K562 (cell line): Measurements from ENCODE around the gene YBX1. TPM values are rescaled to one million over a fixed set of nuclear protein-coding genes. Genes with fewer than 3 reads are reported as not detected.

Experiments used
- ATF7 ChIP-seq: fragments of 450-650 bp; IDR thresholded peaks from 2 replicates; pipeline ENCODE4 v1.7.1; 2014; ENCODE audit warnings: mild to moderate bottlenecking, moderate library complexity
- BRD9 ChIP-seq: fragments of 450-650 bp; IDR thresholded peaks from 2 replicates; pipeline ENCODE4 v1.6.1; 2018; ENCODE audit warnings: low read depth; ENCODE audit not compliant: partially characterized antibody
- CHD1 ChIP-seq: fragments of 200-600 bp; sonication (generic); IDR thresholded peaks from one replicate; pipeline ENCODE4 v1.6.1; 2012; ENCODE audit warnings: mild to moderate bottlenecking, moderate library complexity, low read length, inconsistent platforms
- CREM ChIP-seq: IDR thresholded peaks from 2 replicates; pipeline ENCODE4 v1.6.1; 2014; ENCODE audit warnings: antibody characterized with exemption, low read depth
- E4F1 ChIP-seq: fragments of 250-450 bp; sonication (Bioruptor Pico); IDR thresholded peaks from 2 replicates; pipeline ENCODE4 v1.5.0; 2021; ENCODE audit warnings: mild to moderate bottlenecking, borderline replicate concordance
- EP400 ChIP-seq: fragments of 450-650 bp; IDR thresholded peaks from 2 replicates; pipeline ENCODE4 v1.6.1; 2017; ENCODE audit warnings: antibody characterized with exemption, mild to moderate bottlenecking, moderate library complexity
- GABPB2 ChIP-seq: fragments of 250-450 bp; sonication (Bioruptor Pico); conservative IDR thresholded peaks from 2 replicates; pipeline ENCODE4 v1.5.1; 2021; ENCODE audit warnings: mild to moderate bottlenecking
- HDAC3 ChIP-seq: fragments of 450-650 bp; IDR thresholded peaks from 2 replicates; pipeline ENCODE4 v1.6.1; 2018; ENCODE audit warnings: borderline replicate concordance, mild to moderate bottlenecking, moderate library complexity; ENCODE audit not compliant: partially characterized antibody
- HDAC8 ChIP-seq: fragments of 450-650 bp; IDR thresholded peaks from 2 replicates; pipeline ENCODE4 v1.6.1; 2016; ENCODE audit warnings: mild to moderate bottlenecking, missing genetic modification characterization, moderate library complexity, missing compliant biosample characterization
- HMGXB4 ChIP-seq: sonication (generic); formaldehyde crosslinking; IDR thresholded peaks from 2 replicates; pipeline ENCODE4 v1.8.1; 2023; ENCODE audit warnings: mild to moderate bottlenecking, missing genetic modification reagents
- KHSRP ChIP-seq: fragments of 450-650 bp; IDR thresholded peaks from 2 replicates; pipeline ENCODE4 v1.6.1; 2017
- NFE2L1 ChIP-seq: fragments of 450-650 bp; IDR thresholded peaks from 2 replicates; pipeline ENCODE4 v1.6.1; 2016; ENCODE audit warnings: missing genetic modification characterization, low read depth, mild to moderate bottlenecking, missing compliant biosample characterization, moderate library complexity, borderline replicate concordance
- TAF9B ChIP-seq: fragments of 450-650 bp; IDR thresholded peaks from 2 replicates; pipeline ENCODE4 v1.6.1; 2018; ENCODE audit warnings: mild to moderate bottlenecking; ENCODE audit not compliant: partially characterized antibody
- ZFX ChIP-seq: sonication (generic); formaldehyde crosslinking; IDR thresholded peaks from 2 replicates; pipeline ENCODE4 v1.8.0; 2022; ENCODE audit warnings: mild to moderate bottlenecking, missing genetic modification reagents, moderate library complexity
- ZKSCAN8 ChIP-seq: fragments of 200-800 bp; sonication (Bioruptor generic); IDR thresholded peaks from 2 replicates; pipeline ENCODE4 v1.6.1; 2016; ENCODE audit warnings: missing genetic modification characterization, missing compliant biosample characterization
- ZNF134 ChIP-seq: fragments of 250-450 bp; sonication (Bioruptor Pico); conservative IDR thresholded peaks from 2 replicates; pipeline ENCODE4 v1.4.0; 2020
- polyA plus RNA-seq, 8 experiments: library from polyadenylated mRNA; depleted of rRNA in 4 of 8; stranded (reverse) in 5 of 8; unstranded in 3 of 8; fragments of >200 nt; fragmentation: Nextera tagmentation in 2 of 8; fragmentation: Illumina TruSeq in 1 of 8; extraction: Ambion mirVana in 2 of 8; extraction: Trizol in 1 of 8; gene quantifications; 2 replicates each; pipeline versions ENCODE4 v1.2.1 to v1.2.3, GENCODE V29; 2011 to 2014; ENCODE audit warnings: inconsistent platforms in 1 of 8, missing spikeins in 1 of 8
- total RNA-seq, 7 experiments: library from RNA; depleted of rRNA in 6 of 7; stranded (reverse); fragments of >200 nt in 6 of 7; fragmentation: Illumina TruSeq in 2 of 7; extraction: Trizol in 2 of 7; gene quantifications; 2 replicates each; pipeline versions ENCODE4 v1.2.1 to v1.2.3, GENCODE V29; 2011 to 2021; ENCODE audit warnings: low replicate concordance in 1 of 7
- TF ChIP-seq, protein P1 (sequence below): fragments of 450-650 bp; IDR thresholded peaks from 2 replicates; pipeline ENCODE4 v1.6.1; 2016; ENCODE audit warnings: mild to moderate bottlenecking
- TF ChIP-seq, protein P2 (sequence below): fragments of 450-650 bp; IDR thresholded peaks from 2 replicates; pipeline ENCODE4 v1.7.1; 2018; ENCODE audit warnings: mild to moderate bottlenecking, low read depth; ENCODE audit not compliant: partially characterized antibody

YBX1 gene
- total and polyA plus RNA-seq, 9 of the 15 experiments (the other 6 are each of a cell fraction or from before 2014, with no cell fraction given), result 363 to 1,955 (median 1,216) TPM

GRCh38 chr1:42682739-42683531 is 717 bp downstream of the YBX1 start (continued):
- peak; percentile 94 for TF ChIP-seq HMGXB4 (CRISPR knock-in tag)
- TF ChIP-seq ZKSCAN8, result no peak
- peak; percentile 74 for TF ChIP-seq CHD1
- TF ChIP-seq E4F1 (CRISPR knock-in tag), result no peak
- TF ChIP-seq CREM, result peak; percentile 93
- TF ChIP-seq KHSRP, result no peak
- TF ChIP-seq EP400, result peak; percentile 69; the same call in 1 of the 2 replicates
- TF ChIP-seq, protein P1, sequence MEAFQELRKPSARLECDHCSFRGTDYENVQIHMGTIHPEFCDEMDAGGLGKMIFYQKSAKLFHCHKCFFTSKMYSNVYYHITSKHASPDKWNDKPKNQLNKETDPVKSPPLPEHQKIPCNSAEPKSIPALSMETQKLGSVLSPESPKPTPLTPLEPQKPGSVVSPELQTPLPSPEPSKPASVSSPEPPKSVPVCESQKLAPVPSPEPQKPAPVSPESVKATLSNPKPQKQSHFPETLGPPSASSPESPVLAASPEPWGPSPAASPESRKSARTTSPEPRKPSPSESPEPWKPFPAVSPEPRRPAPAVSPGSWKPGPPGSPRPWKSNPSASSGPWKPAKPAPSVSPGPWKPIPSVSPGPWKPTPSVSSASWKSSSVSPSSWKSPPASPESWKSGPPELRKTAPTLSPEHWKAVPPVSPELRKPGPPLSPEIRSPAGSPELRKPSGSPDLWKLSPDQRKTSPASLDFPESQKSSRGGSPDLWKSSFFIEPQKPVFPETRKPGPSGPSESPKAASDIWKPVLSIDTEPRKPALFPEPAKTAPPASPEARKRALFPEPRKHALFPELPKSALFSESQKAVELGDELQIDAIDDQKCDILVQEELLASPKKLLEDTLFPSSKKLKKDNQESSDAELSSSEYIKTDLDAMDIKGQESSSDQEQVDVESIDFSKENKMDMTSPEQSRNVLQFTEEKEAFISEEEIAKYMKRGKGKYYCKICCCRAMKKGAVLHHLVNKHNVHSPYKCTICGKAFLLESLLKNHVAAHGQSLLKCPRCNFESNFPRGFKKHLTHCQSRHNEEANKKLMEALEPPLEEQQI, result no peak
- TF ChIP-seq TAF9B, result peak; percentile 40
- no peak for TF ChIP-seq ZNF134
- TF ChIP-seq, protein P2, sequence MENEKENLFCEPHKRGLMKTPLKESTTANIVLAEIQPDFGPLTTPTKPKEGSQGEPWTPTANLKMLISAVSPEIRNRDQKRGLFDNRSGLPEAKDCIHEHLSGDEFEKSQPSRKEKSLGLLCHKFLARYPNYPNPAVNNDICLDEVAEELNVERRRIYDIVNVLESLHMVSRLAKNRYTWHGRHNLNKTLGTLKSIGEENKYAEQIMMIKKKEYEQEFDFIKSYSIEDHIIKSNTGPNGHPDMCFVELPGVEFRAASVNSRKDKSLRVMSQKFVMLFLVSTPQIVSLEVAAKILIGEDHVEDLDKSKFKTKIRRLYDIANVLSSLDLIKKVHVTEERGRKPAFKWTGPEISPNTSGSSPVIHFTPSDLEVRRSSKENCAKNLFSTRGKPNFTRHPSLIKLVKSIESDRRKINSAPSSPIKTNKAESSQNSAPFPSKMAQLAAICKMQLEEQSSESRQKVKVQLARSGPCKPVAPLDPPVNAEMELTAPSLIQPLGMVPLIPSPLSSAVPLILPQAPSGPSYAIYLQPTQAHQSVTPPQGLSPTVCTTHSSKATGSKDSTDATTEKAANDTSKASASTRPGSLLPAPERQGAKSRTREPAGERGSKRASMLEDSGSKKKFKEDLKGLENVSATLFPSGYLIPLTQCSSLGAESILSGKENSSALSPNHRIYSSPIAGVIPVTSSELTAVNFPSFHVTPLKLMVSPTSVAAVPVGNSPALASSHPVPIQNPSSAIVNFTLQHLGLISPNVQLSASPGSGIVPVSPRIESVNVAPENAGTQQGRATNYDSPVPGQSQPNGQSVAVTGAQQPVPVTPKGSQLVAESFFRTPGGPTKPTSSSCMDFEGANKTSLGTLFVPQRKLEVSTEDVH, result no peak
- TF ChIP-seq NFE2L1 (tag), result no peak
- TF ChIP-seq ZFX (CRISPR knock-in tag), result peak; percentile 92
- no peak for TF ChIP-seq HDAC3
- peak; percentile 75 for TF ChIP-seq ATF7
- no peak for TF ChIP-seq BRD9
- no peak for TF ChIP-seq GABPB2
- no peak for TF ChIP-seq HDAC8 (tag)
